ENCODE measurements around the gene NME1. TPM values are rescaled to one million over a fixed set of nuclear protein-coding genes. Genes with fewer than 3 reads are reported as not detected.

NME1 gene
- total and polyA plus RNA-seq, 9 of the 15 experiments (the other 6 are each of a cell fraction or from before 2014, with no cell fraction given): 449 to 1,588 (median 604) TPM

- TF ChIP-seq POLR3A (IDR thresholded peaks at IDR 0.05; ENCODE audit: borderline replicate concordance, extremely low read depth, insufficient read depth, insufficient read length) (no peak), MCM5 (IDR thresholded peaks at IDR 0.05; ENCODE audit: low read depth) (no peak), MTA3 (IDR thresholded peaks at IDR 0.05; ENCODE audit: borderline replicate concordance) (no peak), EP300 (IDR thresholded peaks at IDR 0.05; ENCODE audit: low read length) (no peak), ETV5 (CRISPR knock-in tag; IDR thresholded peaks at IDR 0.05; ENCODE audit: low read depth) (peak; percentile 32; the same call in 1 of the 2 replicates), SAP30 (IDR thresholded peaks at IDR 0.05; ENCODE audit: borderline replicate concordance, insufficient read depth, low read depth, low read length, poor library complexity, severe bottlenecking) (peak; percentile 35), EZH2 (IDR thresholded peaks at IDR 0.05; ENCODE audit: borderline replicate concordance, low read depth, low read length) (no peak), ZC3H4 (CRISPR knock-in tag; IDR thresholded peaks at IDR 0.05; ENCODE audit: borderline replicate concordance) (no peak; the same call in 1 of the 2 replicates), TSHZ1 (CRISPR knock-in tag; IDR thresholded peaks at IDR 0.05) (no peak), SMARCE1 (IDR thresholded peaks at IDR 0.05) (no peak), SUPT5H (IDR thresholded peaks at IDR 0.05) (no peak; the same call in 1 of the 2 replicates), THRA (IDR thresholded peaks at IDR 0.05) (no peak), DDX20 (tag; IDR thresholded peaks at IDR 0.05; ENCODE audit: low read depth) (no peak), CBFB (CRISPR knock-in tag; IDR thresholded peaks at IDR 0.05) (no peak), JUNB (CRISPR knock-in tag; conservative IDR thresholded peaks at IDR 0.05) (no peak), ATF1 (CRISPR knock-in tag; IDR thresholded peaks at IDR 0.05) (peak; percentile 80), ATF1 (tag; IDR thresholded peaks at IDR 0.05) (peak; percentile 84), NR1H2 (CRISPR knock-in tag; IDR thresholded peaks at IDR 0.05) (no peak), ZNF561 (CRISPR knock-in tag; conservative IDR thresholded peaks at IDR 0.05) (no peak), NFRKB (IDR thresholded peaks at IDR 0.05; ENCODE audit: low read depth) (peak; percentile 96), ZFP1 (CRISPR knock-in tag; IDR thresholded peaks at IDR 0.05) (no peak), MED1 (CRISPR knock-in tag; IDR thresholded peaks at IDR 0.05; ENCODE audit: borderline replicate concordance) (no peak), ZSCAN29 (IDR thresholded peaks at IDR 0.05) (no peak), ZNF740 (CRISPR knock-in tag; IDR thresholded peaks at IDR 0.05) (no peak), ZNF740 (tag; IDR thresholded peaks at IDR 0.05) (no peak; a peak in 1 of 4 replicates)
These were observed 32.4 kb upstream of the NME1 start, which contains the start of gene SPAG9 (continued) for GRCh38 chr17:51120739-51121619.

Measured in K562 (cell line).